Keratinocyte (primary cell): ENCODE data around the gene RDX. TPM values are rescaled to one million over a fixed set of nuclear protein-coding genes. Genes with fewer than 3 reads are reported as not detected.

Experiments used
- DNase-seq: peaks from one replicate; pipeline ENCODE4 v3.0.0-alpha.2; 2011; ENCODE audit warnings: low read depth, missing footprints, low spot score
- FAIRE-seq: peaks from 2 replicates; lab custom pipeline; 2011; peaks lifted over from hg19 to GRCh38; lab: Jason Lieb, UNC
- H2AFZ ChIP-seq: 2 replicates; pipeline ENCODE4 v1.6.0; 2012; ENCODE audit warnings: low read length, control low read depth, inconsistent platforms; ENCODE audit not compliant: control insufficient read depth
- H3K27ac ChIP-seq: 2 replicates; pipeline ENCODE4 v1.5.1; 2011; ENCODE audit warnings: low read length; ENCODE audit not compliant: control insufficient read depth, insufficient read depth
- H3K27me3 ChIP-seq: 3 replicates; pipeline ENCODE4 v1.6.0; 2011; ENCODE audit warnings: low read length; ENCODE audit not compliant: control insufficient read depth, insufficient read depth; ENCODE audit errors: extremely low read depth
- H3K36me3 ChIP-seq, 2 experiments: 2 replicates in 1 of 2; 3 replicates in 1 of 2; pipeline ENCODE4 v1.5.1; 2011; ENCODE audit warnings: low read length in 2 of 2, mild to moderate bottlenecking in 1 of 2; ENCODE audit not compliant: control insufficient read depth in 2 of 2, insufficient read depth in 2 of 2; ENCODE audit errors: extremely low read depth in 1 of 2
- H3K4me1 ChIP-seq: 3 replicates; pipeline ENCODE4 v1.5.1; 2011; ENCODE audit warnings: low read length; ENCODE audit not compliant: control insufficient read depth, insufficient read depth; ENCODE audit errors: extremely low read depth
- H3K4me2 ChIP-seq: 3 replicates; pipeline ENCODE4 v1.6.0; 2011; ENCODE audit warnings: low read depth, low read length; ENCODE audit not compliant: control insufficient read depth, insufficient read depth; ENCODE audit errors: extremely low read depth
- H3K4me3 ChIP-seq, 3 experiments: fragments of 200-600 bp in 1 of 3; sonication (generic) in 1 of 3; 2 replicates in 2 of 3; 3 replicates in 1 of 3; pipeline ENCODE4 v1.5.1; 2011 to 2016; ENCODE audit warnings: low read length in 3 of 3, mild to moderate bottlenecking in 3 of 3, control low read depth in 2 of 3, inconsistent platforms in 1 of 3, low read depth in 1 of 3, mixed read lengths in 1 of 3, mixed run types in 1 of 3, moderate library complexity in 1 of 3; ENCODE audit not compliant: control insufficient read depth in 2 of 3, insufficient read depth in 2 of 3; ENCODE audit errors: extremely low read depth in 1 of 3
- H3K79me2 ChIP-seq: 2 replicates; pipeline ENCODE4 v1.6.0; 2012; ENCODE audit warnings: low read length; ENCODE audit not compliant: control insufficient read depth, insufficient read depth
- H3K9ac ChIP-seq: 3 replicates; pipeline ENCODE4 v1.6.0; 2011; ENCODE audit warnings: low read length; ENCODE audit not compliant: control insufficient read depth, insufficient read depth; ENCODE audit errors: extremely low read depth
- H3K9me1 ChIP-seq: 3 replicates; pipeline ENCODE4 v1.6.0; 2011; ENCODE audit warnings: low read length; ENCODE audit not compliant: control insufficient read depth, insufficient read depth; ENCODE audit errors: extremely low read depth
- H3K9me3 ChIP-seq: 2 replicates; pipeline ENCODE4 v1.5.1; 2012; ENCODE audit warnings: low read depth, low read length; ENCODE audit not compliant: control insufficient read depth
- H4K20me1 ChIP-seq: 3 replicates; pipeline ENCODE4 v1.6.0; 2011; ENCODE audit warnings: low read length; ENCODE audit not compliant: control insufficient read depth, insufficient read depth; ENCODE audit errors: extremely low read depth
- CTCF ChIP-seq, 3 experiments: IDR thresholded peaks in 1 of 3; conservative IDR thresholded peaks in 1 of 3; optimal IDR thresholded peaks in 1 of 3; 2 replicates in 2 of 3; 3 replicates in 1 of 3; pipeline versions ENCODE3 to v1.5.1; 2011; ENCODE audit warnings: low read length in 3 of 3, mild to moderate bottlenecking in 3 of 3, moderate library complexity in 2 of 3, control low read depth in 1 of 3, inconsistent platforms in 1 of 3; ENCODE audit not compliant: insufficient read depth in 2 of 3; ENCODE audit errors: extremely low read depth in 1 of 3
- EZH2 ChIP-seq: IDR thresholded peaks from one replicate; pipeline ENCODE4 v1.6.1; 2012; ENCODE audit warnings: inconsistent platforms, mild to moderate bottlenecking, low read length, moderate library complexity
- dilution Hi-C: fragments of 300-500 bp; cut with MboI; formaldehyde crosslinking; loops from one replicate; pipeline ENCODE4 v1.7.0; 2020; ENCODE audit warnings: low sequenced_read_pairs; ENCODE audit not compliant: extremely low pct_ligation_motif_present
- polyA plus RNA-seq, 5 experiments: library from polyadenylated mRNA; depleted of rRNA in 3 of 5; stranded (reverse) in 3 of 5; stranded (forward) in 1 of 5; unstranded in 1 of 5; fragments of >200 nt; gene quantifications; 1 replicate in 1 of 5; 2 replicates in 3 of 5; 3 replicates in 1 of 5; pipeline versions ENCODE4 v1.2.1 to v1.2.3, GENCODE V29; 2011 to 2012; ENCODE audit warnings: missing spikeins in 2 of 5, low read depth in 1 of 5, low replicate concordance in 1 of 5

RDX gene
- polyA plus RNA-seq, 1 donor (not counting 4 experiments of a cell fraction or from before 2014, with no cell fraction given), result 85.4 TPM

GRCh38 chr11:110207123-110207522 is 89.3 kb downstream of the RDX start:
- H3K27ac ChIP-seq, result no peak overlapping the region
- no peak overlapping the region for H3K4me3 ChIP-seq
- H3K9me3 ChIP-seq, result no peaks in the 10 kb centered on the region
- H3K4me2 ChIP-seq, result no peak overlapping the region
- no peak for FAIRE-seq
- H3K36me3 ChIP-seq, result no peaks in the 10 kb centered on the region
- no peak overlapping the region for H2AFZ ChIP-seq
- TF ChIP-seq CTCF (optimal IDR thresholded peaks at IDR 0.05 in 1 of 3, IDR thresholded peaks at IDR 0.05 in 1 of 3, conservative IDR thresholded peaks at IDR 0.05 in 1 of 3; ENCODE audit: extremely low read depth in 1 of 3, insufficient read depth in 2 of 3, low read length in 3 of 3) (no peak), EZH2 (no peak)
- H3K9ac ChIP-seq, result no peak overlapping the region
- H3K9me1 ChIP-seq, result no peaks in the 10 kb centered on the region
- no peaks in the 10 kb centered on the region for H3K79me2 ChIP-seq
- H3K4me1 ChIP-seq, result no peaks in the 10 kb centered on the region
- no peaks in the 10 kb centered on the region for H3K27me3 ChIP-seq
- H4K20me1 ChIP-seq, result no peaks in the 10 kb centered on the region
- dilution Hi-C loops, result no loop called here
- DNase-seq, result no peak

- H3K36me3 ChIP-seq, result no peaks in the 10 kb centered on the region
- H3K4me3 ChIP-seq, result no peak overlapping the region
- no peak for FAIRE-seq
- no peak overlapping the region for H2AFZ ChIP-seq
- TF ChIP-seq CTCF (optimal IDR thresholded peaks at IDR 0.05 in 1 of 3, IDR thresholded peaks at IDR 0.05 in 1 of 3, conservative IDR thresholded peaks at IDR 0.05 in 1 of 3; ENCODE audit: extremely low read depth in 1 of 3, insufficient read depth in 2 of 3, low read length in 3 of 3) (no peak), EZH2 (no peak)
- no peaks in the 10 kb centered on the region for H3K9me1 ChIP-seq
- H3K79me2 ChIP-seq, result no peaks in the 10 kb centered on the region
- H3K4me2 ChIP-seq, result no peak overlapping the region
- H3K4me1 ChIP-seq, result peaks cover 29% of the 10 kb centered on the region
- DNase-seq, result no peak
- dilution Hi-C loops, result no loop called here
- H3K9me3 ChIP-seq, result no peaks in the 10 kb centered on the region
- no peak overlapping the region for H3K9ac ChIP-seq
- H4K20me1 ChIP-seq, result no peaks in the 10 kb centered on the region
- H3K27ac ChIP-seq, result no peak overlapping the region
- no peaks in the 10 kb centered on the region for H3K27me3 ChIP-seq
Observed at GRCh38 chr11:110200836-110201235, 95.6 kb downstream of the RDX start.
